ENCODE data around the gene MYBPHL.

Gene MYBPHL

DNA sequence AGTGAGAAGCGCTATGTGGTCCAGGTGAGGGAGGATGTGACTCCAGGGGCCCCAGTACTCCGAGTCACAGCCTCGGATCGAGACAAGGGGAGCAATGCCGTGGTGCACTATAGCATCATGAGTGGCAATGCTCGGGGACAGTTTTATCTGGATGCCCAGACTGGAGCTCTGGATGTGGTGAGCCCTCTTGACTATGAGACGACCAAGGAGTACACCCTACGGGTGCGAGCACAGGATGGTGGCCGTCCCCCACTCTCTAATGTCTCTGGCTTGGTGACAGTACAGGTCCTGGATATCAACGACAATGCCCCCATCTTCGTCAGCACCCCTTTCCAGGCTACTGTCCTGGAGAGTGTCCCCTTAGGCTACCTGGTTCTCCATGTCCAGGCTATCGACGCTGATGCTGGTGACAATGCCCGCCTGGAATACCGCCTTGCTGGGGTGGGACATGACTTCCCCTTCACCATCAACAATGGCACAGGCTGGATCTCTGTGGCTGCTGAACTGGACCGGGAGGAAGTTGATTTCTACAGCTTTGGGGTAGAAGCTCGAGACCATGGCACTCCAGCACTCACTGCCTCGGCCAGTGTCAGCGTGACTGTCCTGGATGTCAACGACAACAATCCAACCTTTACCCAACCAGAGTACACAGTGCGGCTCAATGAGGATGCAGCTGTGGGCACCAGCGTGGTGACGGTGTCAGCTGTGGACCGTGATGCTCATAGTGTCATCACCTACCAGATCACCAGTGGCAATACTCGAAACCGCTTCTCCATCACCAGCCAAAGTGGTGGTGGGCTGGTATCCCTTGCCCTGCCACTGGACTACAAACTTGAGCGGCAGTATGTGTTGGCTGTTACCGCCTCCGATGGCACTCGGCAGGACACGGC, 55.3 kb downstream of the MYBPHL start:
- no peak for DNase-seq

DNA sequence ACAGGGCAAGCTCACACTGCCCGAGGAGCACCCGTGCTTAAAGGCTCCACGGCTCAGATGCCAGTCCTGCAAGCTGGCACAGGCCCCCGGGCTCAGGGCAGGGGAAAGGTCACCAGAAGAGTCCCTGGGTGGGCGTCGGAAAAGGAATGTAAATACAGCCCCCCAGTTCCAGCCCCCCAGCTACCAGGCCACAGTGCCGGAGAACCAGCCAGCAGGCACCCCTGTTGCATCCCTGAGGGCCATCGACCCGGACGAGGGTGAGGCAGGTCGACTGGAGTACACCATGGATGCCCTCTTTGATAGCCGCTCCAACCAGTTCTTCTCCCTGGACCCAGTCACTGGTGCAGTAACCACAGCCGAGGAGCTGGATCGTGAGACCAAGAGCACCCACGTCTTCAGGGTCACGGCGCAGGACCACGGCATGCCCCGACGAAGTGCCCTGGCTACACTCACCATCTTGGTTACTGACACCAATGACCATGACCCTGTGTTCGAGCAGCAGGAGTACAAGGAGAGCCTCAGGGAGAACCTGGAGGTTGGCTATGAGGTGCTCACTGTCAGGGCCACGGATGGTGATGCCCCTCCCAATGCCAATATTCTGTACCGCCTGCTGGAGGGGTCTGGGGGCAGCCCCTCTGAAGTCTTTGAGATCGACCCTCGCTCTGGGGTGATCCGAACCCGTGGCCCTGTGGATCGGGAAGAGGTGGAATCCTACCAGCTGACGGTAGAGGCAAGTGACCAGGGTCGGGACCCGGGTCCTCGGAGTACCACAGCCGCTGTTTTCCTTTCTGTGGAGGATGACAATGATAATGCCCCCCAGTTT, 56.1 kb downstream of the MYBPHL start:
- no peak for DNase-seq

DNA sequence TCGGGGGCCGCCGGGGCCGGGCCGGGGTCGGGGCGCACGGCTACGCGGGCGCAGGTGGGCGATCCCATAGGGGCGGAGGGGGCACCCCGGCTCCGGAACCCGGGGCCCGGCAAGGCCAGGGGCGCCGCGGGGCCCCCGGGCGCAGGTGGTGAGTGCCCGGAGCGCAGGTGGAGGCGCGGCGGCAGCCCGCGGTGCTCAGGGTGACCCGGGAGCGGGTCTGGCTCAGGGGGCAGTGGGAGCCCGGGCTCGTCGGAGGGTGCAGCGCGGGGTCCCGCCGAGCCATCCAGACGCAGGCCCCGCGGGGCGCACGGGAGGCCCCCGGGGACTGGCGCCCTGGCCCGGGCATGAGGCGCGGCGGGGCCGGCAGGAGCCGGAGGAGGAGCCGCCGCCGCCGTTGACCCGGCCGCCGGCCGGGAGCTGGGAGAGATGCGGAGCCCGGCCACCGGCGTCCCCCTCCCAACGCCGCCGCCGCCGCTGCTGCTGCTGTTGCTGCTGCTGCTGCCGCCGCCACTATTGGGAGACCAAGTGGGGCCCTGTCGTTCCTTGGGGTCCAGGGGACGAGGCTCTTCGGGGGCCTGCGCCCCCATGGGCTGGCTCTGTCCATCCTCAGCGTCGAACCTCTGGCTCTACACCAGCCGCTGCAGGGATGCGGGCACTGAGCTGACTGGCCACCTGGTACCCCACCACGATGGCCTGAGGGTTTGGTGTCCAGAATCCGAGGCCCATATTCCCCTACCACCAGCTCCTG, 57.0 kb downstream of the MYBPHL start:
- no peak for DNase-seq

- peak; percentile 77 for DNase-seq
Measured at GRCh38 chr1:109248797-109249629, 57.8 kb downstream of the MYBPHL start, which contains the start of gene CELSR2. TSS of gene CELSR2 (plus strand) at chr1:109249539. CDS start at chr1:109250080, 541 bp downstream.

DNA sequence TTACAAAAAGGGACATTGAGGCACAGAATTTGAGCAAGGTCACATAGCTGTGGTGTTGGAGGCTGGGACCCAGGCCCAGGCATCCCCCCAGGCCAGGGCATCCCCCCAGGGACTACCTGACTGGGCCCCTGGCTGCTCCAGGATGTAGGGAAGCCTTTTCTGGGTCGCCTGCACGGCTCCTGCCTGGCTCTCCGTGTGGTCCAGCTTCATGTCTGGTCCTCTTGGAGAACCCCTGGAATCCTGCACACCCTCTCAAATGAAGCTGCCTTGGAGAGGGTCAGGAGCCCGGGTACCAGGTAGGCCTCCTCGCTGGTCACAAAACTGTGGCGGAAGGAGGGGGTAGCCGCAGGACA, 58.4 kb downstream of the MYBPHL start:
- peak; percentile 36 for DNase-seq

DNA sequence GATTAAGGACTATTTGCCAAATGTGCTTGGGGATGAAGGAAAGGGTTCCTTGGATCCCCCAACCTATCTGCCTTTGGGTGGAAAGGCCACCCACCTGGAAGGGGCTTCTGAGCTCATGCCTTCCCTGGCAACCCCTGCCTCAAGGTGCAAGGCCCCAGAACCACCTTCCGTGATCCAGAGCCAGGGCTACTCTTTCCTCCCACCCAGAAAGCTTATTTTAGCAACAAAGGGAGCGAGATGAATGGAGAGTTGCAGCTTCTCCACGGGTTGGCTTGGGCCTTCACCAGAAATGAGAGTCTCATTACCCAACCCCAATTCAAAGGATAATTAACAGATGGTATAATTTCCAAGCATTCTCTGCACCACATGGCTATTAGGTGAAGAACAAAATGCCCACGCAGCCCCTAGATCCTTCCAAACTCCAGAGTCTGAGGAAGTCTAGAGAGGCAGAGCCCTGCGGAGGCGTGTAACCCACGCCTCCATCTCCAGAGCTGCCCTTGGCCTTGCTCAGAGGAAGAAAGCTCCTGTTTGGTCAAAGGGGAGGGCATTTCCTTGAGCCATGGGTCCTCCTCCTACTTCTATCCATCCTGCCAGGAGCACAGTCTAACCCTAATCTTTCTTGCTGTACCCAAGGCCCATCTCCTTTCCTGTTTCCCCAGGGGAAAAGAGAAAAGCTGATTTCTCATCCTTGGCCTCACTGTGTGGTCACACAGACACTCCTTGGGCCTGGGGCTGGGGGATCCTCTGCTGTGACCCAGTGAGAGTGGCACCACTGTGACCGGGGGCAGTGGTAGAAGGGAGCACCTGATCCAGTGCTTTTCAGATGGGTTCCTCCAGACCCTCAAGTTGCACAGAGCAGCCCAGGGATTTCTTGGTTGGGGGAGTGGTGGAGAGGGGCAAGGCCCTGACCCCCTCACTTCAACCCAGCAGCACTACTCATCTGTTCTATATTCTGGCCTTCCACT, 59.1 kb downstream of the MYBPHL start:
- DNase-seq, result no peak

- DNase-seq, result no peak
Measured at GRCh38 chr1:109246141-109246551, 60.7 kb downstream of the MYBPHL start.

DNA sequence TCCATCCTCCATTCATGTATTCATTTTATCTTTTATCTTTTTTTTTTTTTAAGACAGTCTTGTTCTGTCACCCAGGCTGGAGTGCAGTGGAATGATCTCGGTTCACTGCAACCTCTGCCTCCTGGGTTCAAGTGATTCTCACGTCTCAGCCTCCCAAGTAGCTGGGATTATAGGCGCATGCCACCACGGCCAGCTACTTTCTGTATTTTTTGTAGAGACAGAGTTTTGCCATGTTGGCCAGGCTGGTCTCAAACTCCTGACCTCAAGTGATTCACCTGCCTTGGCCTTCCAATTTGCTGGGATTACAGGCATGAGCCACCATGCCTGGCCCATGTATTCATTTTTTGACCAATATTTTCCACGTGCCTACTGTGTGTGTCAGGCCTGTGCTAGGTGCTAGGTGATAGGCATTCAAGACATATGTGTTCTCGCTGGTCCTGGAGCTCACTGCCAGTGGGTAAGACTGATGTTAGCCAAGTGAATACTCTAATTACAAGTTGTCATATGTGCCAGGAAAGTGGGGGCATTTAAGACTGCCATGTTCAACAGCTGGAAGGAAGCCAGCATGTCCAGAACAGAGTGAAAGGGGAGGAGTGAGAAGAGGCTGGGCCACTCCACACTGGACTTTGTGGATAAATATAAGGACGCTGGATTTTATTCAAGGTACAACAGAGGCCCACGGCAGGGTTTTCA, 62.8 kb downstream of the MYBPHL start:
- DNase-seq, result no peak

GRCh38 chr1:109243221-109243620, 63.6 kb downstream of the MYBPHL start:
- no peak for DNase-seq

DNA sequence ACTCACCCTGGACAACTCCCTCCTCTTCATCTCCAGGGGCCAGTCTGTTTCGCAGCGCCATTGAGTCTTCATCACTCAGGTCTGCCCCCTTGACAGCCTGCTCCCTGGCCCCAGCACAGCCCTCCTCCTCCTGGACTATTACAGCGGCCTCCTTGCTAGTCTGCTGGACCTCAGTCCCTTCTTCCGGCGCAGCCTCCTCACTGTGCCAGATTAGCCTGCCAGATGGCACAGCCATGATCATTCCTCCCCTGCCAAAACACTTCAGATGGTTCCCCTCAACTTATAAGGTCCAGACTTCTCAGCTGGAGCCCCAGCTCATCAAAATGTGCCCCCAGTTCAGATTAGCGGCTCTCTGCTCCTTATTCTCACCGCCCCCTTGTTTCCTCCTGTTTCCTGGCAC, 64.4 kb downstream of the MYBPHL start:
- peak; percentile 44 for DNase-seq

All from right forelimb (tissue), 1 donor.